Bronchial epithelial cell (primary cell): Measurements from ENCODE around the gene GPHA2. TPM values are rescaled to one million over a fixed set of nuclear protein-coding genes. Genes with fewer than 3 reads are reported as not detected.

Experiments used
- DNase-seq: peaks from one replicate; pipeline ENCODE4 v3.0.0-alpha.2; 2010; ENCODE audit warnings: low read depth
- FAIRE-seq: peaks from 2 replicates; lab custom pipeline; 2011; peaks lifted over from hg19 to GRCh38; lab: Jason Lieb, UNC
- H3K27me3 ChIP-seq: 2 replicates; pipeline ENCODE4 v1.5.1; 2011; ENCODE audit warnings: low read length; ENCODE audit not compliant: control insufficient read depth, insufficient read depth
- H3K36me3 ChIP-seq: 2 replicates; pipeline ENCODE4 v1.5.1; 2011; ENCODE audit warnings: low read length; ENCODE audit not compliant: control insufficient read depth, insufficient read depth
- H3K4me3 ChIP-seq: 2 replicates; pipeline ENCODE4 v1.5.1; 2011; ENCODE audit warnings: mild to moderate bottlenecking, low read depth, low read length, control low read depth
- total RNA-seq: library from RNA; depleted of rRNA; stranded (reverse); fragments of >200 nt; gene quantifications from 2 replicates; pipeline ENCODE4 v1.2.1, GENCODE V29; 2014
- TF ChIP-seq, protein P1 (sequence below): IDR thresholded peaks from 2 replicates; pipeline ENCODE4 v1.5.1; 2011; ENCODE audit warnings: mild to moderate bottlenecking, moderate library complexity, low read length, control low read depth, inconsistent platforms; ENCODE audit not compliant: insufficient read depth, severe bottlenecking

Gene GPHA2
- total RNA-seq, 1 donor from 2014 or later: not detected

DNA sequence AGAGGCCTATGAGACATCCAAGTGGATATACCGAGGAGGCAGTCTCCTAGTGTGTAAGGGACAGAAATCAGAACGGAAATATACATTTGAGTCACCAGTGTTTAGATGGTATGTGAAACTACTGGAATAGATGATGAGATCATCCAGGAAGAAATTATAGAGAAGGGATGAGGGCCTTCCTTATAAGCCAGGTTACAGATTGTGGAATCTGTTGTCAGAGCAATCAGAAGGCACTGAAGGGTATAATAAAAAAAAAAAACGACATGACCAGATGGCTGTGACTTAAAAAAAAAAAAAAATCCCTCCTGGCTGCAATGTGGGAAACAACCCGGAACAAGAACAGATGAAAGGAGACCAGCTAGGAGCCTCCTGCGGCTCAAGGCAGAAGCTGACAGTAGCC is 33.5 kb upstream of the GPHA2 start:
- FAIRE-seq (no peak), DNase-seq (peak; percentile 97)
- no peaks in the 10 kb centered on the region for H3K36me3 ChIP-seq
- H3K4me3 ChIP-seq: no peak overlapping the region
- TF ChIP-seq, protein P1, sequence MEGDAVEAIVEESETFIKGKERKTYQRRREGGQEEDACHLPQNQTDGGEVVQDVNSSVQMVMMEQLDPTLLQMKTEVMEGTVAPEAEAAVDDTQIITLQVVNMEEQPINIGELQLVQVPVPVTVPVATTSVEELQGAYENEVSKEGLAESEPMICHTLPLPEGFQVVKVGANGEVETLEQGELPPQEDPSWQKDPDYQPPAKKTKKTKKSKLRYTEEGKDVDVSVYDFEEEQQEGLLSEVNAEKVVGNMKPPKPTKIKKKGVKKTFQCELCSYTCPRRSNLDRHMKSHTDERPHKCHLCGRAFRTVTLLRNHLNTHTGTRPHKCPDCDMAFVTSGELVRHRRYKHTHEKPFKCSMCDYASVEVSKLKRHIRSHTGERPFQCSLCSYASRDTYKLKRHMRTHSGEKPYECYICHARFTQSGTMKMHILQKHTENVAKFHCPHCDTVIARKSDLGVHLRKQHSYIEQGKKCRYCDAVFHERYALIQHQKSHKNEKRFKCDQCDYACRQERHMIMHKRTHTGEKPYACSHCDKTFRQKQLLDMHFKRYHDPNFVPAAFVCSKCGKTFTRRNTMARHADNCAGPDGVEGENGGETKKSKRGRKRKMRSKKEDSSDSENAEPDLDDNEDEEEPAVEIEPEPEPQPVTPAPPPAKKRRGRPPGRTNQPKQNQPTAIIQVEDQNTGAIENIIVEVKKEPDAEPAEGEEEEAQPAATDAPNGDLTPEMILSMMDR: no peak
- no peaks in the 10 kb centered on the region for H3K27me3 ChIP-seq

DNA sequence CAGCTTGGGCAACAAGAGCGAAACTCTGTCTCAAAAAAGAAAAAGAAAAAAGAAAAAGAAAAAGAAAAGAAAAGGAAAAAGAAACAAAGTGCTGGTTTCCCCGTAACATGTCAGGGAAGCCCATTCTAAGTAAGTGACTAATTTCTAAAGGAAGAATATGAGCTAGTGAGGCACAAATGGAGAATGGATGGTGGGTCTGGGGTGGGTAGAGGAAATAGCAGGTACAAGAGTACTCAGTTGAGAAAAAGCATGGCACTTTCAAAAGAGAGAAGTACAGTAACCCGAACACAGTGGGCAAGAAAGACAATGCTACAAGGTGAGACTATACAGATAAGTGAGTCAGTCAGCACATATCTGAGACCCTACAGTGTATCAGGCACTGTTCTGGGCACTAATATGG is 31.7 kb upstream of the GPHA2 start:
- Histone ChIP-seq H3K27me3 (no peaks in the 10 kb centered on the region), H3K36me3 (no peaks in the 10 kb centered on the region), H3K4me3 (no peak overlapping the region)
- DNase-seq (no peak), FAIRE-seq (no peak)
- TF ChIP-seq, protein P1: no peak

DNA sequence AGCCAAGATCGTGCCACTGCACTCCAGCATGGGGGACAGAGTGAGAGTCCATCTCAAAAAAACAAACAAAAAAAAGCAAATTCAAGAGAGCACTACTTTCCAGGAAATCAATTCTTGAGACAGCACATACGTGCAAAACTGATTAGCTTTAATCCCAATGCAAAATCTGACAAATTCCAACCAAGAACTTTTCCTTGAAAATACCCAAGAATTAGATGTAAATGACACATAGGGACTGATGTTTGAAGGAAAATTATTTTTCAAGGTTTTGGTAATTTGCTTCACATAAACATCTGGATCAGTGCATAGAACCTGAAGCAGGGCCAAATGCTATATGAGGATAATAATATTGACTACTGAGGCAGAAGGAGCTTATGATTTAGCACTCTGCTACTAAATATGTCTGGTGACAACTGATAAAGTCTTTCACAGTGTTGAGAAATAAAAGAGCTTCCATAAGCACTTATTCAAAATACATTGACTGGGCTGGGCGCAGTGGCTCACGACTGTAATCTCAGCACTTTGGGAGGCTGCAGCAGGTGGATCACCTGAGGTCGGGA is 27.5 kb upstream of the GPHA2 start:
- H3K27me3 ChIP-seq: no peaks in the 10 kb centered on the region
- no peaks in the 10 kb centered on the region for H3K36me3 ChIP-seq
- H3K4me3 ChIP-seq: no peak overlapping the region
- no peak for FAIRE-seq
- no peak for DNase-seq
- TF ChIP-seq, protein P1: no peak

DNA sequence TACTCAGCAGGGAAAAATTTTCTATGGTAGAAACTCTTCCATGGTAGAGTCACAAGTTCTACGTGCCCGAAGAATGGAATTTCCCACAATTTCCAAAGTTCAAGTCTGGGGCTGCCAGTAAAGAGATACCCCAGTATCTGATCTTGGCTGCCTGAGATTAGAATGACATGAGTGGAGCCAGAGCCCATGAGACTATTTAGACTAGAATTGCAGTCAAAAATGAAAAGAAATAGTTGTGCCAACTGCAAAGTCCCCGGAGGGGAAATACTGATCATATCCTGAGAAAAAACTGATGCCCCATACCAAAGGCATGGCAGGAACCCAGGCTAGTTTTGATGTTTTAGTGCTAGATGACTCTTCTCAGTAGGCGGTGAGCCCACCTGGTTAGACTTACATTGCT is 25.0 kb upstream of the GPHA2 start:
- Histone ChIP-seq H3K4me3 (no peak overlapping the region), H3K27me3 (no peaks in the 10 kb centered on the region), H3K36me3 (no peaks in the 10 kb centered on the region)
- TF ChIP-seq, protein P1: no peak
- FAIRE-seq (no peak), DNase-seq (no peak)

DNA sequence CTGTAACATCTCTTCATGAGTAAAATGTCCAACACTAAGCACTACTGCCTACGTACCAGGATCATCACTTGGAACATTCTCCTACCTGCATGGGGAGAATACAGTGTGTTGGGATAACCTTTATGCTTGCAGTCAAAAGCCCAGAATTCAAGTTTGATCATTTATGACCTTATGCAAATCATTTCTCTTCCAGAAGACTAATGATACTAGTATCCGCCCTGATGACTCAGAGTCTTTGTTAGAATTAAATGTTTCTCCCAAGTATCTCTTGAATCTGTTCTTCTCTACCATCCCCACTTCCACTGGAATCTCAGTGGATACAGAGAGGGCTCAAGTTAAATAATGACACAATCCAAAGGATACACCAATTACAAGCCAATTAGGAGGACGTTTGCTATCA is 23.8 kb upstream of the GPHA2 start:
- FAIRE-seq (no peak), DNase-seq (peak; percentile 36)
- H3K27me3 ChIP-seq: no peaks in the 10 kb centered on the region
- H3K4me3 ChIP-seq: no peak overlapping the region
- TF ChIP-seq, protein P1: no peak
- no peaks in the 10 kb centered on the region for H3K36me3 ChIP-seq

DNA sequence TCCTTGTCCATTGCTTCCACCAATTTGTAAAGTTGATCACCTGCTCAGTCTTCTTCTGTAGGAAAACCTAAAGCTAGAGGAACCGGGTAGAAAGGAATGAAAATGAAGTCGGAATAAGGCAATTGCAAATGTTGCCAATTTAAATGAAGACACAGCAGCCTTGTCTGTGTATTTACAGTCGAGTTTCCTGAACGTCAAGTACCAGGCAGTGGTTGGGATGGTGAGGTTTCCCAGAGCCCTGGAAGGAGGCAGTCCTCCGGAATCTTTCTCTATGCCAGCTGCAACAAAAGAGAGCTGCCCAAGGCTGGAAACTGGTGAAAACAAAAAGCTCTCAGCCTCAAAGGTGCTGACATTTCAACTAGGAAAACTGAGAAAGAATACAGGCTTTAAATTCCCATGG is 18.5 kb upstream of the GPHA2 start:
- DNase-seq (no peak), FAIRE-seq (no peak)
- TF ChIP-seq, protein P1: no peak
- Histone ChIP-seq H3K4me3 (no peak overlapping the region), H3K36me3 (no peaks in the 10 kb centered on the region), H3K27me3 (no peaks in the 10 kb centered on the region)
